Measurements from ENCODE around the gene LPP. TPM values are rescaled to one million over a fixed set of nuclear protein-coding genes. Genes with fewer than 3 reads are reported as not detected.

LPP gene
- total RNA-seq, 1 experiment from 2014 or later, result 20.4 TPM

DNA sequence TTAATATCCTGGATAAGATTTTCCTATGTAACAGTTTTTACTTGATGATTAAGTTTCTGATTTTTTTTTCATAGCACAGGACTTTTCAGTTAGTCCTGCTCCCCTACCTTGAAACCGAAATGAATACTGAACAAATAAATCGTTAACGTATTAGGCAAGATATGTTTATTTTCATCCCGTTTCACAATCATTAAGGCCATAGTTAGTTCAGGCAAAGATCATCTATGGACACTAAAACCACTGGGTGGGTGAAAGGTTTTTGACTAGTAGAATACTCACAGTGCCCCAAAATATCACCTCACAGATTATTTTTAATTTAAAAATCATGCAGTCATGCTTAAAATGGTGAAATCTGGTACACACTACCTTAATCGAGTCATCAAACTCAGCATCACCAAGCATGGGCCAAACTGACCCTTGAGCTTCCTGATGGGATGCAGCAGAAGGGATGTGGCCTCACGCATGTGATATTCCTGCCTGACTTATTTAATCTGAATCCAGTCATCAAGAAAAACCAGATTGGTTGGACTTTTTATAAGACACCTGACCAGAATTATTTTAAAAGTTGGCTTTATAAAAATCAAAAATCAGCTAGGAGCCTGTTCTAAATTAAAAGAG, 365.0 kb downstream of the LPP start:
- Histone ChIP-seq H3K79me2 (ENCODE audit: low read length) (no peaks in the 10 kb centered on the region), H3K9ac (ENCODE audit: low read length) (no peak overlapping the region), H3K4me3 (ENCODE audit: low read length) (no peak overlapping the region), H3K27ac (ENCODE audit: low read length) (no peak overlapping the region), H3K9me3 (ENCODE audit: low read length) (no peaks in the 10 kb centered on the region), H4K20me1 (ENCODE audit: low read length) (no peaks in the 10 kb centered on the region), H3F3A (ENCODE audit: low read length, unreplicated experiment) (no peaks in the 10 kb centered on the region), H3K36me3 (ENCODE audit: low read depth, low read length) (no peaks in the 10 kb centered on the region), H3K4me1 (ENCODE audit: insufficient read depth, low read length) (no peaks in the 10 kb centered on the region), H2AFZ (ENCODE audit: low read length) (no peak overlapping the region), H3K9me2 (replicated peaks; ENCODE audit: low read length) (no peaks in the 10 kb centered on the region), H3K4me2 (ENCODE audit: low read length) (no peak overlapping the region), H3K27me3 (ENCODE audit: low read length) (no peaks in the 10 kb centered on the region)
- DNase-seq, result peak; percentile 16
- ChIA-PET CTCF (no interaction called here), POLR2A (ENCODE audit: unreplicated experiment) (no interaction called here)
- no peak for ATAC-seq
- TF ChIP-seq CTCF (conservative IDR thresholded peaks at IDR 0.05; ENCODE audit: low read depth, low read length), result no peak
- no peak for TF ChIP-seq EZH2 (IDR thresholded peaks at IDR 0.05; ENCODE audit: low read length, unreplicated experiment)
- TF ChIP-seq EZH2phosphoT487 (IDR thresholded peaks at IDR 0.05; ENCODE audit: borderline replicate concordance, low read length), result no peak
- intact Hi-C loops (cut with micrococcal nuclease), result no loop called here
- no TSS peak for BruUV-seq (replicated peaks)

- POLR2A ChIA-PET (ENCODE audit: unreplicated experiment), result no interaction called here
- intact Hi-C loops (cut with micrococcal nuclease), result no loop called here
- H3F3A ChIP-seq (ENCODE audit: low read length, unreplicated experiment), result no peaks in the 10 kb centered on the region
- TF ChIP-seq EZH2phosphoT487 (IDR thresholded peaks at IDR 0.05; ENCODE audit: borderline replicate concordance, low read length) (no peak), CTCF (conservative IDR thresholded peaks at IDR 0.05; ENCODE audit: low read depth, low read length) (no peak), EZH2 (IDR thresholded peaks at IDR 0.05; ENCODE audit: low read length, unreplicated experiment) (no peak)
- H3K4me1 ChIP-seq (ENCODE audit: insufficient read depth, low read length), result no peaks in the 10 kb centered on the region
- H3K27ac ChIP-seq (ENCODE audit: low read length), result no peak overlapping the region
- BruUV-seq (replicated peaks), result no TSS peak
- no peak overlapping the region for H3K9ac ChIP-seq (ENCODE audit: low read length)
- H3K79me2 ChIP-seq (ENCODE audit: low read length), result no peaks in the 10 kb centered on the region
- H3K9me2 ChIP-seq (replicated peaks; ENCODE audit: low read length), result no peaks in the 10 kb centered on the region
- CTCF ChIA-PET, result no interaction called here
- no peak for ATAC-seq
- no peaks in the 10 kb centered on the region for H3K9me3 ChIP-seq (ENCODE audit: low read length)
- no peak overlapping the region for H3K4me3 ChIP-seq (ENCODE audit: low read length)
- H3K36me3 ChIP-seq (ENCODE audit: low read depth, low read length), result no peaks in the 10 kb centered on the region
- no peak for DNase-seq
- H3K27me3 ChIP-seq (ENCODE audit: low read length), result no peaks in the 10 kb centered on the region
- H2AFZ ChIP-seq (ENCODE audit: low read length), result no peak overlapping the region
- no peak overlapping the region for H3K4me2 ChIP-seq (ENCODE audit: low read length)
- H4K20me1 ChIP-seq (ENCODE audit: low read length), result no peaks in the 10 kb centered on the region
These were observed 366.5 kb downstream of the LPP start for GRCh38 chr3:188520466-188520865.

- no TSS peak for BruUV-seq (replicated peaks)
- no peaks in the 10 kb centered on the region for H3K27me3 ChIP-seq (ENCODE audit: low read length)
- DNase-seq, result no peak
- no peaks in the 10 kb centered on the region for H3K9me3 ChIP-seq (ENCODE audit: low read length)
- H3K4me3 ChIP-seq (ENCODE audit: low read length), result no peak overlapping the region
- no peak for ATAC-seq
- H3K4me2 ChIP-seq (ENCODE audit: low read length), result no peak overlapping the region
- no peaks in the 10 kb centered on the region for H3K79me2 ChIP-seq (ENCODE audit: low read length)
- H3K9ac ChIP-seq (ENCODE audit: low read length), result no peak overlapping the region
- POLR2A ChIA-PET (ENCODE audit: unreplicated experiment), result no interaction called here
- no peak overlapping the region for H3K27ac ChIP-seq (ENCODE audit: low read length)
- no peaks in the 10 kb centered on the region for H3K4me1 ChIP-seq (ENCODE audit: insufficient read depth, low read length)
- no peaks in the 10 kb centered on the region for H4K20me1 ChIP-seq (ENCODE audit: low read length)
- intact Hi-C loops (cut with micrococcal nuclease), result no loop called here
- H3F3A ChIP-seq (ENCODE audit: low read length, unreplicated experiment), result no peaks in the 10 kb centered on the region
- CTCF ChIA-PET, result no interaction called here
- H3K36me3 ChIP-seq (ENCODE audit: low read depth, low read length), result peaks cover 4% of the 10 kb centered on the region; the same call in 1 of the 2 replicates
- H2AFZ ChIP-seq (ENCODE audit: low read length), result no peak overlapping the region
- TF ChIP-seq EZH2 (IDR thresholded peaks at IDR 0.05; ENCODE audit: low read length, unreplicated experiment) (no peak), CTCF (conservative IDR thresholded peaks at IDR 0.05; ENCODE audit: low read depth, low read length) (no peak), EZH2phosphoT487 (IDR thresholded peaks at IDR 0.05; ENCODE audit: borderline replicate concordance, low read length) (no peak)
- H3K9me2 ChIP-seq (replicated peaks; ENCODE audit: low read length), result no peaks in the 10 kb centered on the region
These were observed 368.2 kb downstream of the LPP start for GRCh38 chr3:188522115-188522514.

All from PC-3 (cell line).